H4 (cell line): Measurements from ENCODE around the gene CD99. TPM values are rescaled to one million over a fixed set of nuclear protein-coding genes. Genes with fewer than 3 reads are reported as not detected.
"Not testable (repeated sequence)": the region's sequence is repeated elsewhere in the genome, so short reads cannot be mapped to it uniquely, and the experiment has no call there.

Source experiments
- DNase-seq: peaks from one replicate; pipeline ENCODE4 v3.0.0-alpha.2; 2015; ENCODE audit warnings: low spot score
- total RNA-seq: library from RNA; depleted of rRNA; stranded (reverse); fragments of >200 nt; shearing (Covaris generic); gene quantifications from 2 replicates; pipeline ENCODE4 v1.2.3, GENCODE V29; 2014

The CD99 gene
- total RNA-seq, 1 experiment from 2014 or later = 391 TPM

DNA sequence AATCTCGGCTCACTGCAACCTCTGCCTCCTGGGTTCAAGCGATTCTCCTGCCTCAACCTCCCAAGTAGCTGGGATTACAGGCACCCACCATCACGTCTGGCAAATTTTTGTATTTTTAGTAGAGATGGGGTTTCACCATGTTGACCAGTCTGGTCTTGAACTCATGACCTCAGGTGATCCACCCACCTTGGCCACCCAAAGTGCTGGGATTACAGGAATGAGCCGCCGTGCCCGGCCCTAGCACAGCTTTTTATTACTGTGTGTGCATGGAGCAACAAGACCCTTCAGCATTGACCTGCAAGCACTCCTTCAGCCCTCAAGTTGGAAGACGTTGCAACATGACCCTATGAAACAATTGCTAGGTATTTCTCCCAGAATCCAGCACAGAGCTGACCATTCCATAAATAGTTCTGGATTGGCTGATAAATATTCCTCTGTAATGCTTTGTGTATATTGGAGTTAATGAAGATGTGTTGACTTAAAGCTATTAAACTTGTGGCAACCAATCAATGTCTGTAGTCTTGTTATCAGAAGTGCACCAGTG is 15.4 kb upstream of the CD99 start:
- DNase-seq = not testable (repeated sequence)

DNA sequence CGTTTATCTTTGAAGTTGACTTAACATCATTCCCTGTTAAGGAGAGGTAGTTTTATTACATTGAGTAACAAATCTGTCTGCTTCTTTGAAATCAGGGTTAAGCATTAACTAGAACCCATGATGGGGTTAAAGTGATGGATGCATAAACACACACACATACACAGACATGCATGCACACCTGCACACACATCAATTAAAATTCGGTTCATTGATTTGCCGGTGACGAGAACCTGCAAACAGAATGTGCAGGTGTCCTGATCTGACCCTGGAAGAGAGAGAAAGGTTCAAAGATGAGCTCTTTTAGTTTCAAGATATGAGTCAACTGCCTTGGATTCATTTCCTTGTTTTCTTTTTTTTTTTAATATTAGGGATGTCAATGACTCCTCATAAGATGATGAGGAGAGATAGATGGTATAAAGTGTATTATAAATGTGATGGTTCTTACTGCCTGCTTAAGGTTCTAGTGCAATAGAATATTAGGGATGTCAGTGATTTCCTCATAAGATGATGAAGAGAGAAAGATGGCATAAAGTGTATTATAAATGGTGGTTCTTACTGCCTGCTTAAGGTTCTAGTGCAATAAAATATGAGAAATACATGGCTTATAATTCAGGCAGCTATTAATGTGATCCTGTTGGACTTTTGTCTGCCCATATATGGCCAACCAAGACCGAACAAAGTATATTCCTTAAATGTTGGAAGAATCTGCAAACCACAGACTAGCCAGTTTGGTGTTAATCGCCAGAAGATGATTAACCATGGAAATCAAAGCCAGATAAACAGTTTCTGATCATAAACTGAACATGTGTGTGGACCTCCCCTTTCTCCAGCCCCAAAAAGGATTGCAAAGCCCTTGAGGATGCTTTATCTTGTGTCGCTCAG is 14.1 kb upstream of the CD99 start:
- no peak for DNase-seq

DNA sequence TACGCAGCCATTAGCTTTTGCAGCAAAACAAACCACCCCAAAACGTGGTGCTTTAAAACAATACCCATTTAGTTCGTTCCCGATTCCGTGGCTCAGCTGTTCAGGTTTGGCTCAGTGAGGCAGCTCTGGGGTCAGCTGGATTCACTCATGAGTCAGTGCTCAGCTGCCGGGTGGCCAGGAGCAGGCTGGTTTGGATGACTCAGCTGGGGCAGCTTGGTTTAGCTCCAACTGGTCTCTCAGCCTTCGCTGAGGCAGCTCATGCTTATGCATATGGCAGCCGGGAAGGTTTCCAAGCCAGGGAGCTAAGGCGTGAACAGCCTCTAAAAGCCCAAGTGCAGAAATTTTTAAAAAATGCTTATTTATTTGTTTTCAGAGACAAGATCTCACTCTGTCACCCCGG is 13.3 kb upstream of the CD99 start:
- peak; percentile 98 for DNase-seq

DNA sequence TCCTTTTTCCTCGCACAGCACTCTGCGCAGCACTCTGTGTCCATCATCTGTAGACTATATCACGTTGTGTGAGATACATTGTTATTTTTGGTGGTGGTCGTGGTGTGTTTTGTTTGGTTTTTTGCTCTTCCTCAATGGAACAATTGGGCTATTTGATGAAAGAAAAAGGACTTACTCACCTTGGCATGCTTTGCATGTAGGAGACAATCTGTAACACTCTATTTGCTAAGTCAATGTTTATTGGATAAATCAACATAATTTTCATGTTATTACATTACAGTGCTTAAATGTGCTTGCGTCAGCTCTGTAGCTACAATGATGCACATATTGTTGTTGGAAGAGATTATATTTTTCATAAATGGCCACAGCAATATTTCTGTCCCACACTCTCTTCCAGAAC is 12.5 kb upstream of the CD99 start:
- DNase-seq = no peak

DNA sequence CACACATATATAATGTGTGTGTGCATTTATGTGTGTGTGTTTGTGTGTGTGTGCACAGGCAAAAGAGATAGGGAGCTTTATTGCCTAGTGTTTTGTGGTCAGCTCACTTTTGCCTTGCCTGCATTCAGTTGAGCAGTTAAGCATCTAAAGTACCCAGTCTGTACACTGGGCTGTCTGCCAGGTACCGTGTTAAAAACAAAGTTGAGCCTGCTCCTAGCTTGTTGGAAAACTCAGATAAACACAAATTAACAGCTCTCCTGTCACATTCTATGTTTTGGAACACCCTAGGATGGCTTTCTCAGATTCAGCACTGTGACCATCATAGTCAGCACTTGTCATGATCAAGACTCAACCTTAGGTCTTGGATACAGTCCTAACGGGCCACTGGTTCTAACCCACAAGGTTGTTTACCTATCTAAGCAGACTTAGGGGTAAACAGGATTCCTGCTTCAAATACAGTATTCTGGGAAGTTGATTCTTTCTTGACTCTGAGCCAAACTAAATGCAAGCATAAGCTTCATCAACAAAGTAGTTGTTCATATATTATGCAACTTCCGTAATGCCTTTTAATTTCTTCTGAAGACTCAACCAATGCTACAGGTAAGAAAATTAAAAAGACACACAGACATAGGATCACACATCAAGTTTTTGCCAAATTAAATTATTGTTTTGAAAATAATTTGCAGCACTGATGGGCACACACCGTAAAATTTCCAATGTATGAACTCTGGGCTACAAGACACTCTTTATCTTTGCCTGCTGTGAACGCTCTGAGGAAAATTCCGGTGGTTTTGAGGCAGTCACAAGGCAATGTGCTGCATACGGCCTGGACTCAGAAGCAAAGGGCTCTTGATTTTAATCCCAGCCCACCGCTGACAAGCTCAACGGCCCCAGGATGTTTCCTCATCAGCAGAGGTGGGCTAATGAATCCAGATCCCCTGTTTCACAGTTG is 11.3 kb upstream of the CD99 start:
- peak; percentile 93 for DNase-seq

DNA sequence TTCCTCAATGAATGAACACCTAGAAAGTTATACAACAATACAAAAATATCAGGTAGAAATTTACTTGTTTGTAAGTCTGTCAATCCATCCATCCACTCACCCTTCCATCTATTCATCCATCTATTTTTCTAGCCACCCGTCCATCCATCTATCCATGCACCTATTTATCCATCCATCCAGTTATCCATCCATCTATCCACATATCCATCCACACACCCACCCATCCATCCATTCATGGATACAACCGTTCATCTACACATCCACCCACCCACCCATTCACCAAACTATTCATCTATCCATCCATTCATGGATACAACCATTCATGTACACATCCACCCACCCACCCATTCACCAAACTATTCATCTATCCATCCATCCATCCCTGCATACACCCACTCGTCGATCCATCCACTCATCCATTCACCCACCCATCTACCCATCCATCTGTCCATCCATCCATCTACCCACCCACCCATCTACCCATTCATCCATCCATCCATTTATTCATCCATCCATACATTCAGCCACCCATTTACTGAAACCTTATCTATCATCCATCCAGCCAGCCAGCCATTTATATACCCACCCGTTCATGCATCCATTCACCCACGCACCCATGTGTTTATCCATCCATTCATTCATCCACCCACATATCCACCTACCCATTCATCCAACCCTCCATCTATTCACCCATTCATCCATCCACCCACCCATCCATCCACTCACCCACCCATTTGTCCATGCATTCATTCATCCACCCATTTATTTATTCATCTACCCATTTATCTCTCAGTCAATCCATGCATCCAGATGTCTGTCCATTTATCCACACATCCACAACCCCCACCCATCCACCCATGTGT is 10.4 kb upstream of the CD99 start:
- no peak for DNase-seq

DNA sequence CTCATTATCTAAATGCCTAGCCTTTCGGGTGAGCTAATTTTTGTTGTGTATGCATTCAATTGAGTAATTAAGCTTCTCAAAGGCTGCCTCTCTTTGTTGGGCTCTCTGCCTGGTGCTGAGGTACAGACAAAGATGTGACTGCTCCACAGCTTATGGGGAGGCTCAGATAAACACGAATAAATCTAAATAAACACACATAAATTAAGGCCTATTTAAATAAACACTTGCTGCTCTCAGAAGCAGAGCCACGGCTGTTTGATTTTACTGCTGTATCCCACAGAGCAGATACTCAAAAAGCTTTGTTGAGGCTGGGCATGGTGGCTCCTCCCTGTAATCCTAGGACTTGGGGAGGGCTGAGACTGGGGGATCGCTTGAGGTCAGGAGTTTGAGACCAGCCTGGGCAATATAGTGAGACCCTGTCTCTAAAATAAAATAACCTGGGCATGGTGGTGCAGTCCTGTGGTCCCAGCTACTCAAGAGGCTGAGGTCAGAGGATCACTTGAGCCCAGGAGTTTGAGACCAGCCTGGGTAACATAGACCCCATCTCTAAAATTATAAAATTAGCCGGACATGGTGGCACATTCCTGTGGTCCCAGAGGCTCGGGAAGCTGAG is 8.4 kb upstream of the CD99 start:
- peak; percentile 77 for DNase-seq

DNA sequence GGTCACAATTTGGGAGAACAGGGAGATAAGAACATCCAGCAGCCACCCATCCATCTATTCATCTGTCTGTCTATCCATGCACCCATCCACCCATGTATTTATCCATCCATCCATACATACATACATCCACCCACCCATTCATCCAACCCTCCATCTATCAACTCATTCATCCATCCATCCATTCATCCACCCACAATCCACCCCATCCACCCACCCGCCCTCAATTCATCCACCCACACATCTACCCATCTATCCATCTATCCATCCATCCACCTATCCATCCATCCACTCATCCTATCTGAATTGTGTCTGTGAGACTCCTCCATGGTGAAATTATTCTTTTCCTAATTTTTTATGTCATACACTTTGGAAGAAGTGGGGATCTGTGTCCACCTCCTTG is 6.8 kb upstream of the CD99 start:
- DNase-seq = no peak

DNA sequence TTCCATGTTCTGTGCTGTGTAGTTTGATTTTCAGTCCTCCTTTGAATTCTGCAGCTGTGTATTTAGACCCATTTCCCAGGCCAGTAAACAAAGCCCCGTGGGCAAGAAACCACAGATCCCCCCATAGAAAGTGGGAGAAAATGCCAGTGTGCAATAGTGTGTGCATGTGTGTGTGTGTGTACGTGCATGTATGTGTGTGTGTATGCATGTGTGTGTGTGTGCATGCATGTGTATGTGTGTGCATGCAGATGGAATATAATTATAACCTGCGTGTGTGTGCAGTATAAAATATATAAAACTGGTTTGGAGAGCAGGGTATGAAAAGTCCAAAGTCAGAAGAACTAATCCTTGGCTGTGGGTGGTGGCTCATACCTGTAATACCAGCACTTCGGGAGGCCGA is 5.2 kb upstream of the CD99 start:
- DNase-seq = no peak

DNA sequence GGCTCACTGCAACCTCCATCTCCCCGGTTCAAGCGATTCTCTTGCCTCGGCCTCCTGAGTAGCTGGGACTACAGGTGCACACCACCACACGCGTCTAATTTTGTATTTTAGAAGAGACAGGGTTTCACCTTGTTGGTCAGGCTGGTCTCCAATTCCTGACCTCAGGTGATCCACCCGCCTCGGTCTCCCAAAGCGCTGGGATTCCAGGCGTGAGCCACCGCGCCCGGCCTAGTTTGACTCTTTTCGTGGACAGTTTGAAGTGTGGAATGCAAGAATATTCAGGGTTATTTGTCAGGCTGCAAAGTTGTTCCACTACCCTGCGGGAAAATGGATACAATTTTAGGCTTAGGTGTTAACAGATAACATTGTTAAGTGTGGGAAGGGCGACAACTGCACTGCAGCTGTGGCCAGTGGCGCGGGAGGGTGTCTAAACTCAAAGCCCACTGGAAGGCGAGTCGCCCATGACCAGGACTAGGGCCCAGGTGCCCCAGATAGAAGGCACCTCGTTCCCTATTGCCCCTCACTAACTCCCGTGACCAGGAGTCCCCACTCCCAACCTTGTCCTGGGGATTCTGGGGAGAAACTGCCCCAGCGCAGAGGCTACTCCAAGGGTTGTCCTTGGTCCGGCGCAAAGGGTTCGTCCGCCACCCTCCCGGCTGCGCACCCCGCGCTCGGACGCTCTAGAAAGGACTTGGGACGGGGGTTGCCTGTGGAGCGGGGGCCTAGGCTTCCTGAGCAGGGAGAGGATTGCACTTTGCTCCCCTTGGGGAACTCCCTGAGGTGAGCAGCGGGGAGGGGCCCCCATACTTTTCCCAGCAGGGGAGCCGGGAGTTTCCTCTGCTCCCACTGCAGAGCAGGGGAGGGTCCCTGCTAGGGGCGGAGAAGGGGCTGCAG is 1.1 kb upstream of the CD99 start:
- DNase-seq = no peak

DNA sequence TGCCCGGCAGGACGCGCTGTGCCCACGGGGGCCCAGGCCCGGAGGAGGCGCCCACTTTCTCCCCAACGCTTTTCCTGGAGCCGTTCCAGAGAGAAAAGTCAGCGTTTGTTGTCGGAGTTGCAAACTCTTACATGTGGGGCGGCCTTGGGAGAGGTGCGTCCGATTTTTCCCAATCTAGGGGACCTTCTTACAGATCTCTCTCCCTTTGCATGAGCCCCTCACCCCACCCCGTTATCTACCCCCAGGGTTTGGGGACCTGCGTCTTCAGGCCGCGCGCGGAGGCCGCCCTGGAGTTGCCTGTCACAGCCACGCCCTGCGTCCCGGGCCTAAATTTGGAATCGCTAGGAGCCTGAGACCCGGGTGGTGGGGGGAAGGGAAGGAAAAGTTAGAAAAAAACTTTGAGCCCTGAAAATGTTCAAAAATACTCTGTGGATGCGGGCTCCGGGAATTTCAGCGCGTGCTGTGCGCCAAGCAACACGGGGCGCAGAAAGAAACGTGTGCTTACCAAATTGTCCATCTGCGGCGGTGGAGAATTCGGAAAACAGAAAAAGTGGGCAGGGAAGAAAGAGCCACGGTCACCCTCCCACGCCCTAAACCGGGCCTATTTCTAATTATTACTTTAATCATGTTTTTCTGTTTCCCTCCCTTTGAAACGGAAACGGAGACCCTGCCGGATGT is 587 bp downstream of the CD99 start:
- DNase-seq = no peak

DNA sequence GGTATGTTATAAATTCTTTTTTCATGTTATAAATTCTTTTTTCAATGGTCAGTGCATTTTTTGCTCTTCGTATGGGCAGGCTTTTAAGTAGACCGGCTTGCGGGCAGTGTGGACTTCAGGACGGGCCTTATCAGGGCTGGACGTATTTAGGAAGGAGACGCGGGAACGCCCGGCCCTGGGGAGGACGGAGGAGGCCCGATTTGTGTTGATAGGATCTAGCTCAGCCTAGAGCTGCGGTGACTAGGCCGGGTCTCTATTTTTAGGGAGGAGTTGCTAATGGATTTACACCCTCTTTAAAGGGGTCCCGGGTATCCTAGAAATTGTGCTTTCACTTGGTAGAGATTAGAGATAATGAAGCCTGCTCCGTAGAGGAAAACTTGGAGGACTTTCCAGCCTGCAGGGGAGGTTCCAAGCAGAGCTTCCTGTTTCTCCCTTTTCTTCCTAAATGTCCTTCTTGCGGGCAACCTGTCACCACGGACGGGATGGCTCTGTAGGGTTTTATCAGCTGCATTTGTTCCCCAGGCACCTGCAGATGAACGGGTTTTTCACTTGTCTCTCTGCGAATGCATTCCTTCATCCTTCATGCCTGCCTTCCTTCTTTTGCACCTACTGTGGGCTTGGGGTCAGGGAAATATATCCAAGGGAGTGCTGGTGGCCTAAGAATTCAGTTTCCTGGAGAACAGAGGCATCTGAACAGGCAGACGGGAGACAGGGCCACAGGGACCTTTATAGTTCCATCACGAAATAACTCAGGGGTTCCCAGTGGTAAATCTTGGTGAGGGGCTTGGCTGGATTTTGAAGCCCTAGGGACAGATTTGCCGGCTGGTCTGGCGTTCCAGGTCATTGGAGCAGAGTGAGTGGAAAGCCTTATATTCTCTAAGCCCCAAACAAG is 1.4 kb downstream of the CD99 start:
- DNase-seq = no peak

DNA sequence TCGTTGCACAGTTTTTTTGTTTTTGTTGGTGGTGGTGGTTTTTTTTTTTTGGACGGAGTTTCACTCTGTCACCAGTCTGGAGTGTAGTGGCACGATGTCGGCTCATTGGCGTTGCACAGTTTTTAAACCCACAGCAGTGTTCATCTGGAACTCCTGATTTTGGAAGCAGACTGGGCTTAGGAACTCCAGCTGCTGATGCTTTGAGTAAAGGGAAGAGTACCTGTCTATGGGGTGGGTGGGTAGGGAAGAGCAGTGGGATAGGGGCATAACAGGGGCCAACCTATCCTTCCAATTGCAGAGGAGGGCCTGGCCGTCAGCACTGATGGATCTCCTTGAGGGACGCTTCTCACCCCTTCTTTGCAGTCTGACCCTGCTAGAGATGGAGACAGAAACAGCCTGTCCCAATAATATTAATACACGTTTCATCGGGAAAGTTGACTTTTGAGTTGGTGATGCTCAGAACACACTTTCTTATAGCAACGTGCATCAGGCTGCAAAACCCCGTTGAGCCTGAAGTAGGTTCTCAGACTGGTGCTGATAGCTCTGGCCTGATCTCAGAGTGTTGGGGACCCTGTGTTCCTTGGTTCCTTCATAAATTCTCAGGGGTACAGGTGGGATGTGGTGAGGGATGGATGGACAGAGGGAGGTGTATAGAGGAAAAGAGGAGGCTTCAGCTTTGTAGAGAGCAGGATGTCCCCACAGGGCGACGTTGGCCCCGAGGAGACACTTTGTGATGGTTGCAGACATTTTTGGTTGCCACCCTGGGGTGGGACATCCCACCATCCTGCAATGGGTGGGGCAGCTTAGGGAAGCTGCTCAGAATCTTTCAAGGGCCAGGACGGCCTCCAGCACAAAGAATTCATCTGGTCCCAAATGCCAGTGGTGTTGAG is 2.3 kb downstream of the CD99 start:
- DNase-seq = no peak

DNA sequence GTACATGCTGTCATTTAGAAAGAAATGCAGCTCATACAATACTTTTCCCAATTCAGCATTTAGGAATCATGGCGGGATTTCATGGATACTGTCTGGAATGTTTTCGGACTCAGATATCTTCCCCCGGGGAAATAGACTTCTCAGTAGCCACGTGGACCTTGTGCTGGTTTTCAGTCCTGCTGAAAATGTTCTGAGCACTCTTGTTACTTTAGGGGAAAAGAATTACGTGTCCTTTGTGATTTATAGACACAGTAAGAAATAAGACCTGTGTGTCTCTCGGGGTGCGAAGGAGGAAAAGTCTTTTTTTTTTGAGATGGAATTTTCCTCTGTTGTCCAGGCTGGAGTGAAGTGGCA is 3.8 kb downstream of the CD99 start:
- DNase-seq = no peak

DNA sequence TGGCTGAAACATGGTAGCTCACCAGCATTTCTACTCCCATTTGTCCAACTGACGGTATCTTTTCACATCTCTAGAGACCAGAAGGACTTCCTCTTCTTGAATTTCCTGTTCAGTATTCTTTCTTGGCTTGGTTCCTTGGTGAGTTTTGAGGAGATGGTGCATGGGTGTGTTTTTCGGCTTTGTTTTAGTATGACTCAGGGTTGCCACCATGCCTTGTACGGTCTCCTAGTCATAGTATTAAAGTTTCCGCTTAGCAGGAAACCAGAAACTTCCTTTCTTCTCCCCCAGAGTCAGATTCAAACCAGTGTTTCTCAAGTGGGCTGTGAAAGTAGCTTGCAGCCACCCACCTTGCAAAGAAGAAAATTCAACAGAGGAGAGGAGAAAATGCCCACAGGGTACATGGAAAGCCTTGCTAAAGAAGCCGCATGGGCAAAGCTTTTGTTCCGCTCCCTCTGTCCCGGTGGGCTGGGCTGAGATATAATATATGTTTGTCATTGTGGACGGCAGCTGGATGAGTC is 5.7 kb downstream of the CD99 start:
- peak; percentile 86 for DNase-seq

DNA sequence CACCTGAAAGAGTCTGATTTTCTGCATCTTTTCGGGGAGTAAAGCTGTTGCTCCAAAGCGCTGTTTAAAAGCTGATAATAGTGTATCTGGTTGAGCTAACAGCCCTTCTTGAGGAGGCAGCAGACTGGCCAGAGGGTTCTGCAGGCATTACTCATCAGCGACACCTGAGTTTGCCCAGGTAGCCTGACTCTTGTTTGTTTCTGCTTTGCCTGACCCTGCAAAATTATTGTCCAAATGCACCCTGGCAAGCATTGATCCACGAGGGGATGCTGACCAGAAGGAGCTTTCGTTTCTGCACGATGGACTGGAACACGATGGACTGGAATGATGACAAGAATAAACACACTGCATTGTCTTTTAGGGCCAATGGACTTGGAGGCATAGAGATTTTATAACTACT is 6.2 kb downstream of the CD99 start:
- DNase-seq = no peak

DNA sequence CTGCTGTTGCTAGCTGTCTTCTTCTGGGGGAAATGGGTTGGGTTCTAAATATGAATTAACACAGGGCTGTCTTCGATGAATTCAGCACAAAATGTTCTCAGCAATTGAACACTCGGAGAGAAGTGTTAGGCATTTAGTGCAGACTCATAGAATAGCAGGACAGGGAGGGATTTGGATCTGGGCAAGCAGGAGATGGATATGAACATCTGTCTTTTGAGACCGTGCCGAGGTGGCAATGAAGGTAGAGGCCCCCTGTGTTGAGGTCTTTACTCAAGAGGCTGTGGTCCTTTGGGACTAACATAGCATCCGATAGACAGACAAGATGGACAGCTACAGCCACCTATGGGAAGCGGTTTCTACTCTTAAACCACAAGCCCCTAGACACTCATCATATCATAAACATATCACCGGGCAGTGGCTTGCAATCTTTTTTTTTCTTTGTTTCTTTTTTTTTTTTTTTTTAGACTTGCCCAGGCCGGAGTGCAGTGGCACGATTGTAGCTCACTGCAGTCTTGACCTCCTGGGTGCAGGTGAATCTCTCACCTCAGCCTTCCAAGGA is 6.7 kb downstream of the CD99 start:
- no peak for DNase-seq
